ENCODE measurements around the gene TIMM44.

The TIMM44 gene, protein sequence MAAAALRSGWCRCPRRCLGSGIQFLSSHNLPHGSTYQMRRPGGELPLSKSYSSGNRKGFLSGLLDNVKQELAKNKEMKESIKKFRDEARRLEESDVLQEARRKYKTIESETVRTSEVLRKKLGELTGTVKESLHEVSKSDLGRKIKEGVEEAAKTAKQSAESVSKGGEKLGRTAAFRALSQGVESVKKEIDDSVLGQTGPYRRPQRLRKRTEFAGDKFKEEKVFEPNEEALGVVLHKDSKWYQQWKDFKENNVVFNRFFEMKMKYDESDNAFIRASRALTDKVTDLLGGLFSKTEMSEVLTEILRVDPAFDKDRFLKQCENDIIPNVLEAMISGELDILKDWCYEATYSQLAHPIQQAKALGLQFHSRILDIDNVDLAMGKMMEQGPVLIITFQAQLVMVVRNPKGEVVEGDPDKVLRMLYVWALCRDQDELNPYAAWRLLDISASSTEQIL

GRCh38 chr19:7943444-7944176 is at the start of gene TIMM44:
Gene TIMM44, minus strand, starts transcription at chr19:7943666. Its CDS starts 15 bp downstream, at chr19:7943651.
- DNase-seq (ENCODE audit: low read depth in 2 of 2), result peak; percentile 99

- no peak for DNase-seq (ENCODE audit: low read depth in 2 of 2)
These were observed 49.1 kb upstream of the TIMM44 start for GRCh38 chr19:7992575-7992974.

DNA sequence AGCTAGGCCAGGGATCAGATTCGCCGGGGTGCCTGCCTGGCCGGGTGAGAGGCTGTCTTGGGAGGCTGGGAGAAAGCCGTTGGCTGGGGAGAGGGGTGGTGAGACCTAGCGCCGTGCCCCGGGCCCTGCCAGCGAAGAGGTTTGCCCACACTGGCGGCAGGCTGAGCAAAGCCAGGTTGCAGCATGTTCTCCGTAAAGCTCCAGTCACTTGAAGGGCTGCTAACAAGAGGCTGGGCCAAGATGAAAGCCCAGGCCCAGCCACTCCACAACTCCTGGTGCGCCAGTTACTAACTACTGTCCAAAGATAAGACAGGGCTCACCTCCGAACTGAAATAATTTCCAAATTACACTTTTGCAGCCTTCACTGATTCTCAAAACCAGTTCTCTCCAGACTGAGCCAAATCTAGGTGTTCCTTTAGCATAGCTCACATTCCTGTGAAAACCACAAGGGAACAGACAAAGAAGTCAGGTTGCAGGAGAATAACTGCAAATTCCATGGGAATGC is 45.7 kb upstream of the TIMM44 start:
- DNase-seq (ENCODE audit: low read depth in 2 of 2), result no peak

DNA sequence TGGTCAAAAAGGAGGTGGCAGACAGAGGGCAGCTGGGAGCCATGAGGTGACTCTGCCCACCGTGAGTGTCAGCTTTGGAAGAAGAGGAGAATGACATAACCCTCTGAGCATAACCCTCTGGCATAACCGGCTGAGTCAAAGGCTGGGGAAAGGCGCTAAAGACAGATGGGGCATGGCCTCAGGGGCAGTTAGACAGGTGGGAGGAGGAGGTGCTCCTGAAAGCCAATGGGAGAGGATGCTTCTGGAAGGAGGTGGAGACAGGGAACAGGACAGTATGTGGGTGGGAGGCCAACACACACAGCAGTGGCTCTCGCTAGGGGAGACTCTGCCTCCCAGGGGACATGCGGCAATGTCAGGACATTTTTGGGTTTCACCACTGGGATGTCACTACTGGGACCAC is 44.8 kb upstream of the TIMM44 start:
- DNase-seq (ENCODE audit: low read depth in 2 of 2), result no peak

DNA sequence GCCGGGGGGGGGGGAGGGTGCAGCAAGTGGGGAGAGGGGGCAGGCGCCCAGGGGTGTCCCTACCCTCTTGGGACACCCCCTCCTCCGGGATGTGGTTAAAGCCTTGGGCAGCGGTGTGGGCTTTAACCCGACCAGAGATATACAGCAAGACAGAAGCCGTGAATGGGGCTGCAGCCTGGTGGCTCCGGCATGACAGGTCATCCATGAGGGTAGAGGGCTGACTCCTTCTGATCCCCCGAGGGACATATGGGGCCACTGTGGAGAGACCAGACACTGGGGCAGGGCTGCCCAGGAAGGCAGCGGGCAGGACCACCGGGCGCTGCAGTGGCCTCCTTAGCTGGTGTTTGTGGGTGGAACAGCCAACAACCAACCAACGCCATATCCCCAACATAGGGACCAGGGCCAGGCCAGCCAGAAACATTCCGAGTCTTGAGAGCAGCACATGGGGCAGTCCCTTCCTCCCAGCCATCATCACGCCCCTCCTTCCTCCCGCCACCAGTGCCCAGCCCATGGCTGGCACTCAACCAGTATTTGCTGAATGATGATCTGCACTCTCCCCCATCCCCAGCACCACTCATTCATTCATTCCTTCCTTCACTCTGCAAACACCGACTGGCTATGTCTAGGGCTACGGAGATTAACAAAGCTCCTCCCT is 43.8 kb upstream of the TIMM44 start:
- no peak for DNase-seq (ENCODE audit: low read depth in 2 of 2)

DNA sequence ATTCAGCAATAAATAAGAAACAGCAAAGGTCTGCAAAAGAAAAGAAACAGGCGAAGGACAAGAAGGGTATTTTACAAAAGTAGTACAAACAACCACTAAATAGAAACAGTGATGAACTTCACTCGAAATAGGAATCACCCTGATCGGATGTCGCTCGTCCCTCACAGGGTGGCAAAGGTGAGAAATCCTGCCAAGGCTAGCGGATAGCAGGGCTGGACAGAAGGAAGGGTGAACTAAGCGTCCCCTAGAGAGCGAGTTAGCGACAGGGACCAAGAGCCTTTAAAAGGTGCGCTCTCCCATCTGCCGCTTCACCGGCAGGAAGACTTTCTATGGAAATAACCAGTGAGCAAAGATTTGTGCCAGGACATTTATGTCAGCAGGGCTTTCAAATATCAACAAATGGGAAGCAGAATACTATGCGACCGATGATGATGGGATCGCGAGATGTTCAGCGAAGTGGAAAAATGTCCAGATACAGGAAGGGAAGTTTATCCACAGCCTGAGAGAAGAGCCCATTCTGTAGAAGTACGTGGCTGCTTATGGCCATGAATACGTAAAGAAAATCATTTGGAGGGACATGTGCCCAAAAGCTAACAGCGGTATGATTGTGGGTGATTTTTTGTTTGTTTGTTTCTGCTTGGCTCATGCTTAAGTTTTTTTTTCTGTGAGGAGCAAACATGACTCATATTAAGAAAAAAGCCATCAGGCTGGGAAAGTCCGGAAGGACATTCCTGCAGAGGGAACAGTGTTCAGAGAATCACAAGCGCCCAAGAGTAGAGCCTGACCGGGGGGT is 43.1 kb upstream of the TIMM44 start:
- no peak for DNase-seq (ENCODE audit: low read depth in 2 of 2)

- no peak for DNase-seq (ENCODE audit: low read depth in 2 of 2)
These were observed 42.0 kb upstream of the TIMM44 start for GRCh38 chr19:7985481-7985911.

GRCh38 chr19:7983995-7984837 is 40.8 kb upstream of the TIMM44 start:
- no peak for DNase-seq (ENCODE audit: low read depth in 2 of 2)

DNA sequence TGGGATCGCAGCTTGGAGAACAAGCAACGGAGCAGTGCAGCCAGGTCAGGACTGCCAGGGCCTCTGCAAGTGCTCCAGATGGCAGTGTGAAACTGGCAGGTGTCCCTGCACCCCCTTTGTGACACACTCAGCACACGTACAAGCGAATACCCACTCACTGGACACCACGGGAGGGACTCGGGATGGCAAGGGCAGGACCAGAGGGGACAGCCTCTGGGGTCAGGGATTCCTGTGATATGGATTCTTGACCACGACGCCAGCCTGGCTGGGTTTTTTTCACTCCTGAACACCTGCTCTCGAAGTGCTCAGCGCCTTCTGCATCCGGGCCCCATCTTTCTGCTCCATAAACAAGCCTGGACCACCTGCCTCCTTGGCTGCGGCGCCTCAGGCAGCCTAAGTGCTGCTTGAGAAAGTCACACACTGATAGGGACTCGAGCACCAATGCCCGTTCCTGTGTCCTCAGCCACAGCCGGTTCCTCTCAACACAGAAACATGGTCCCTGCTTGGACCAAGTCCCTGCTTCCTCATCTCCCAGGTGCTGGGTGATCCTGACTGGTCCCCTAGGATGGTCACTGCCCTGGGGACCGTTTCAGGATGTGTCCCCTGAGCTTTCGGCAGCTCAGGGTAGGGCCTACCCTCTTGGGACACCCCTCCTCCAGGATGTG is 40.0 kb upstream of the TIMM44 start:
- no peak for DNase-seq (ENCODE audit: low read depth in 2 of 2)

- no peak for DNase-seq (ENCODE audit: low read depth in 2 of 2)
These were observed 39.2 kb upstream of the TIMM44 start for GRCh38 chr19:7982651-7983099.

DNA sequence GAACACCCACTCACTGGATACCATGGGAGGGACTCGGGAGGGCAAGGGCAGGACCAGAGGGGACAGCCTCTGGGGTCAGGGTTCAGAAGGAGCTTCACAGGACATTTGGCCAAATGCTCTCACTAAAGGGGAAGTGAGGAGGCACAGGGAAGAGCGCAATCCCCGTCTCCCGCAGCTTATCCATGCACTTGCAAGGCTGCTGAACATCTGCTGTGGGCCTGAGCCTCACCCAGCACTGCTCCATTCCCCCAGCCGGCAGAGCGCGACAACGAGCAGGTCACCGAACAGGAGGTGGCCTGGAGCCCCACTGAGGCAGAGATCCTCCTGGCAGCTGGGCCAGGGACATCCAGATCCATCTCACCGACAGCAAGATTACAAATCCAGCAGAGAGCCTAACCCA is 38.6 kb upstream of the TIMM44 start:
- DNase-seq (ENCODE audit: low read depth in 2 of 2), result no peak

- DNase-seq (ENCODE audit: low read depth in 2 of 2), result no peak
These were observed 38.2 kb upstream of the TIMM44 start for GRCh38 chr19:7981661-7982060.

GRCh38 chr19:7981199-7981598 is 37.7 kb upstream of the TIMM44 start:
- no peak for DNase-seq (ENCODE audit: low read depth in 2 of 2)

- no peak for DNase-seq (ENCODE audit: low read depth in 2 of 2)
These were observed 37.2 kb upstream of the TIMM44 start for GRCh38 chr19:7980635-7981121.

- DNase-seq (ENCODE audit: low read depth in 2 of 2), result no peak
These were observed 36.7 kb upstream of the TIMM44 start for GRCh38 chr19:7980168-7980567.

- no peak for DNase-seq (ENCODE audit: low read depth in 2 of 2)
These were observed 36.1 kb upstream of the TIMM44 start for GRCh38 chr19:7979559-7979958.

- no peak for DNase-seq (ENCODE audit: low read depth in 2 of 2)
These were observed 35.5 kb upstream of the TIMM44 start for GRCh38 chr19:7979011-7979410.

DNA sequence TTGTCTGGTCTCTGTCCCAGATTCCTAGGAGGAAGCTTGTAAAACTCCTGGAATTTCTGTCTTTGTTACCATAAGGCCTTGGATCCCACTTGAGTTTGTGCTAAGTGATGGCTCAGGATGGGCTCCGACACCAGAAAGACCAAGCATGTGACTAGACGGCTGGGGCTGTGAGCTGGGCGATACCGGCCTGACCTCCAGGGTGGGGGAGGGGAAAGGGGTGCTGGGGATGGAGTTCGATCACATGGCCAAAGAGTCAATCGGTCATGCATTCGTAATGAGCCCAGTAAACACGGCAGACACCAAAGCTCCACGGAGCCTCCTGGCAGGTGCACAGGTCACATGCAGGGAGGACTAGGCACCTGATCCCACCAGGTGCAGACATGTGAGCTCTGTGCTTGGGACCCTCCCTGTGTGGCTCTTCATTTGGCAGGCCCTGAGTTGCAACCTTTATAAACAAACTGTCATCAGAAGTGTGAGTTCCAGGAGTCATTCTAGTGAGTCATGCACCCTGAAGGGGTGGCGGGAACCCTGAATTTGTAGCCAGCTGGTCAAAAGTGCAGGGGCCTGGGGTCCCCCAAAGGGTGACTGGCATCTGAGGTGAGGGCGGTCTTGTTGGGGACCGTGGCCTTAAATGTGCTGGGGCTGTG is 34.8 kb upstream of the TIMM44 start:
- no peak for DNase-seq (ENCODE audit: low read depth in 2 of 2)

DNA sequence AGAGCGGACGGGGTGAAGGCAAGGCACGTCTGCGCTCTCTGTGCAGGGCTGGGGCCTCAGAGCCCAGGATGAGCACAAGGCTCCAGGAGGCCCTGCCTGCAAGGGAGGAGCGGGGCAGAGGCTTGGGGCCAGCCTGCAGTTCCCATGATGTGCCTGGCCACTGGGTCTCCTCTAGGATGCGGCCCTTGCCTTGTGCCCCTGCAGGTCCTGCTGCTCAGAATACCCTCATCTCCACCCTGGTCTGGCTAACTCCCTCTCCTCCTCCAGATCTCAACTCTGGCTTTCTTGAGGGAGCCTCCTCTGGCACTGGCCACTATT is 34.2 kb upstream of the TIMM44 start:
- DNase-seq (ENCODE audit: low read depth in 2 of 2), result no peak

Measured in fibroblast of skin of left quadriceps (primary cell).